Measurements from ENCODE around the gene KRT77.

Gene KRT77

DNA sequence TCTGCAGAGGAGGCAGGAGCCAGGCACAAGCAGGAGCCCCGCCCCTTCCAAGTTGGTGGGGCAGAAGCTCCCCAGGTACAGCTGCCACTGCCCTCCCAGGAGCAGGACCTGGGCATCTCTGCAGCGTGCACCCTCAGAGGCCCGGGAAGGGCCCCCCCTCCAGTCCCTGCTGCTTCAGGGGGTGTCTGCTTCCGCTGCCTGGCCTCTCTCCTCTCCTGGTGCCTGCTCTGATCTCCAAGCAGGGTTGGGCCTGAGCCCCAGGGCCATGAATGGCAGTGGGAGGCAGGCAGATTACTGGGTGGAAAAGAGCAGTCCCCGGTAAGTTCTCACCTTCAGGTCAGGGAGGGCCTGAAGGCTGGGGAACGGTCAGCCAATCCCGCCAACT is 38.9 kb upstream of the KRT77 start:
- no peaks in the 10 kb centered on the region for H3K27me3 ChIP-seq
- peaks cover 0 to 12% (median 0%) of the 10 kb centered on the region in 11 experiments; a peak in 6 of 22 replicates for H4K20me1 ChIP-seq
- no peak overlapping the region for H3K4me3 ChIP-seq
- H3K9ac ChIP-seq = no peak overlapping the region
- no peak overlapping the region for H3K4me2 ChIP-seq
- H3K27ac ChIP-seq = no peak overlapping the region
- 0 out of 20 replicates have a peak, but pooled peaks cover 0 to 4% (median 0%) of the 10 kb centered on the region in 10 experiments for H3K4me1 ChIP-seq
- TF ChIP-seq Cebpa-rat (IDR thresholded peaks at IDR 0.05) = no peak
- H3K36me3 ChIP-seq = no peaks in the 10 kb centered on the region
- H3K9me3 ChIP-seq (replicated peaks in 1 of 11) = no peaks in the 10 kb centered on the region

DNA sequence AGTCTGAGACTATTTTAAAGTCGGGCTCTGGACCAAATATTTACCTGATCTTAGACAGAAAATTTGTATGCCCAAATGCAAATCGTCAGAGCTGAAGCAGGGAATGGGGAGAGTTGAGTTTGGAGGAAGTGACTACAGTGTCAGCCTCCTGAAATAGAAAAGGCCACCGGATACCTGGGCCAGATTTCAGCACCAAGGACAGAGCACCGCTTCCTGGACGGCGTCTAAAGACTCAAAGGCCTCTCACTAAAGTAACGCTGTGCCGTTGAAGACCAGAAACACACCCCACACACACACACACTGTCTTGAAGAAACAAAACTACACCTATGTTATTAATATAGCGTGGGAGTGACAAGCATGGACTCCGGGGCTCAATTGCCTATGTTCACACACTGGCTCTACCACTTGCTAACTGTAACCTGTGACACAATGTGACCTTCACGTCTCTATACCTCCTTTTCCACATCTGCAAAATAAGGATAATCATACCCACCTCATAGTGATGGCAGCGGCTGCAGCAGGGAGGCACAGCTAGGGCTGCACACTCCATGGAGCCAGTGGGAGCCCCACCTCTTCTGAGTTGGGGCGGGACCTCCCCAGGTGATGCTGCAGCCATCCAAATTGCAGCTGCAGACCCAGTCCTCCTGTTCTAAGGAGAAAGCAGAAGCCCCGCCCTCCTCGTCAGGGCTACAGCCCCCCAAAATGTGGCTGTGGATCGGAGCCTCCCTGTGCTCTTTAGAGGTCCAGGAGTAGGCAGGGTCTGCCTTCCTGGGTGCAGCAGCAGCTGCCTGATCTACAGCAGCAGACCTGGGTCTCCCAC is 38.3 kb upstream of the KRT77 start:
- Histone ChIP-seq H3K9ac (no peak overlapping the region), H3K4me2 (no peak overlapping the region), H3K4me1 (0 out of 20 replicates have a peak, but pooled peaks cover 0 to 4% (median 0%) of the 10 kb centered on the region in 10 experiments), H4K20me1 (peaks cover 0 to 12% (median 0%) of the 10 kb centered on the region in 11 experiments; a peak in 6 of 22 replicates), H3K27me3 (no peaks in the 10 kb centered on the region), H3K27ac (no peak overlapping the region), H3K9me3 (replicated peaks in 1 of 11) (no peaks in the 10 kb centered on the region), H3K4me3 (no peak overlapping the region), H3K36me3 (no peaks in the 10 kb centered on the region)
- TF ChIP-seq Cebpa-rat (IDR thresholded peaks at IDR 0.05) = no peak

DNA sequence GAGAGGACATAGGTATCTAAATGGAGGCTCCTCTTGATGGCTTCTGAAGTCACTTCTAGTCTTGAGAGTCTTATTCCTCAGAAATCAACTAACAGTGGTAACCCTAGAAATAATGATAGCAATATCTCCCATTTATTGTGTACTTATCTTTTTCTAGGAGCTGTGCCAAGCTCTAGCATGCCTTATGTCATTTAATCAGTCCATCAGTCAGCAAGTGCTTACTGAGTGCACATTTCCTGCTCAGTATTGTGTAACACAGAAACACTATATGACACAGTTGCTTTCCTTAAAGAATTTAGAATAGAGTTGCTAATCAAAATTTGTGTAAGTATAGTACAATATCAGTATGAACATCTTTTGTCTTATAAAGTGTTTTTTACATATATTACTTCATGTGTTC is 37.3 kb upstream of the KRT77 start:
- Histone ChIP-seq H3K27me3 (no peaks in the 10 kb centered on the region), H3K4me3 (no peak overlapping the region), H3K4me1 (0 out of 20 replicates have a peak, but pooled peaks cover 0 to 4% (median 0%) of the 10 kb centered on the region in 10 experiments), H3K27ac (no peak overlapping the region), H3K4me2 (no peak overlapping the region), H3K9me3 (replicated peaks in 1 of 11) (no peaks in the 10 kb centered on the region), H3K36me3 (no peaks in the 10 kb centered on the region), H3K9ac (no peak overlapping the region), H4K20me1 (peaks cover 0 to 12% (median 0%) of the 10 kb centered on the region in 11 experiments; a peak in 6 of 22 replicates)
- no peak for TF ChIP-seq Cebpa-rat (IDR thresholded peaks at IDR 0.05)

DNA sequence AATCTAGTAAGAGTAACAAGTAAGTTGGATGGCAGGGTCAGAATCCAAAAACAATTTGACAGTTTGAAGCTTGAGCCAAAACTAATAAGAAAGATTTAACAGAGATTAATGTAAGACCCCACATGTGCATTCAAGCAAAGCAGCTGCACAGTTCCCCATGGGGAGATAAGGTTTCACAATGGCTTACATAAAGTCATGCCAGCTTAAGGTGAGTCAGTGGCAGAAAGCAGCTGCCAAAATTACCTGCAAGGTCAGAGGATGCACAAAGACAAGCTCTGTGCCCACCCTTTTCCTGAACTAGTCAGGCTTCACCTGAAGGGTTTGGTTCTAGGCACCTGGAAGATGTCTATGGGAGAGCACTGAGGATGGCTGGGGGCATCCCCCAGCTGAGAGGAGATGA is 36.6 kb upstream of the KRT77 start:
- peaks cover 0 to 12% (median 0%) of the 10 kb centered on the region in 11 experiments; a peak in 6 of 22 replicates for H4K20me1 ChIP-seq
- H3K27me3 ChIP-seq = no peaks in the 10 kb centered on the region
- H3K9me3 ChIP-seq (replicated peaks in 1 of 11) = no peaks in the 10 kb centered on the region
- H3K4me2 ChIP-seq = no peak overlapping the region
- no peak overlapping the region for H3K9ac ChIP-seq
- no peak overlapping the region for H3K4me3 ChIP-seq
- no peaks in the 10 kb centered on the region for H3K36me3 ChIP-seq
- 0 out of 20 replicates have a peak, but pooled peaks cover 0 to 4% (median 0%) of the 10 kb centered on the region in 10 experiments for H3K4me1 ChIP-seq
- TF ChIP-seq Cebpa-rat (IDR thresholded peaks at IDR 0.05) = no peak
- no peak overlapping the region for H3K27ac ChIP-seq

DNA sequence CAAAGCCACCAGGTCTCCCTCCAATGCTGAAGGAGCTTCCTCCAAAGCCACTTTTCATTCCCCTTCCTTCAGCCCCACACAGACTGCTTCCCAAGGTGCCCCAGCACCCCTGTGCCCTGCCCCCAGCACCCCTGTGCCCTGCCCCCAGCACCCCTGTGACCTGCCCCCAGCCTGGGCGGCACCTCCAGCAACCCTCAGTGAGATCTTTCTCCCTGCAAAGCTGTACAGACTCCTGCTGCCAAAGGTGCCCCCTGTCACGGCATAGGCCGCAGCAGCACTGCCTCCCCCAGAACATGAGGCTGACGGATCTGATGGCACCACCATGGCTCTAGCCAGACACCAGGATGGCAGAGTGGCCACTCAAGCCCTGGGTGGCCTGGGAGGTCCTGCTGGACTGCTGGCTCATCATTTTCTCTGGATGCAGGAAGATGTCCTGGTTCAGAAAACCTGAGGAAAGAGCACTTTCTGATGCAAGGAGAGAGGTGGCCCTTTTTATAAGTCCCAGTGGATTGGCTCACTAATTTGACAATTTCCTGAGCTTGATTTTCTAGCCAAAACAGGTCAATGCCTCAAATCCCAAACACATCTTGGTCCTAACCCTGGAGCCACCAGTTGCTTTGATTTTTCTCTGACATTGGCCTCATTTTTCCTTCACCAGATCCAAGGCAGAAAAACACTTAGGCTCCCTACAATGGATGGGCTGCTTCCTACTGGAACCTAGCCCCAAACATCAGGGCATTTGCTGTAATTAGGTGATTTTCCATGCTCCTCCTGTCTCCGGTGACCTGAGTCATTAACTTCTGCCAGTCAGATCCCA is 32.7 kb upstream of the KRT77 start:
- no peak for TF ChIP-seq Cebpa-rat (IDR thresholded peaks at IDR 0.05)
- H3K27me3 ChIP-seq = no peaks in the 10 kb centered on the region
- H3K27ac ChIP-seq = no peak overlapping the region
- H3K4me2 ChIP-seq = no peak overlapping the region
- no peaks in the 10 kb centered on the region for H3K9me3 ChIP-seq (replicated peaks in 1 of 11)
- H3K9ac ChIP-seq = no peak overlapping the region
- H4K20me1 ChIP-seq = no peaks in the 10 kb centered on the region
- H3K4me1 ChIP-seq = 0 out of 20 replicates have a peak, but pooled peaks cover 0 to 4% (median 0%) of the 10 kb centered on the region in 10 experiments
- no peaks in the 10 kb centered on the region for H3K36me3 ChIP-seq
- H3K4me3 ChIP-seq = no peak overlapping the region

DNA sequence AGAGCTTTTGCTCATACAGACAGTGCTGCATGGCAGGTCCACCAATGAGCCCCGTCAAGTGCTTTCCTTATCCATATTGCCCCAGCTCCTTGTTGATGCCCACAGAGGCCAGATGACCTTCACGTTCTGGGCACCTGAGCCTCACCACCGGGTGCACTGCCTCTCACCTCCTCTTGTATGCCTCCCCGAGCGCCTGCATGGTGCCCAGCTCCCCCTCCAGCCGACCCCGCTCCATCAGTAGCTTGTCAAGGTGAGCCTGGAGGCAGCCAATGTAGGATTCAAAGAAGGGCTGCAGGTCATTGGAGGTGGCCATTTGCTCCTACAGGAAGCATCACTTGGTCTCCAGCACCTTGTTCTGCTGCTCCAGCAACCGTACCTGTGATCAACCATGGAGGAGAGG is 31.8 kb upstream of the KRT77 start:
- Histone ChIP-seq H3K4me2 (no peak overlapping the region), H3K27me3 (no peaks in the 10 kb centered on the region), H3K9ac (no peak overlapping the region), H3K9me3 (replicated peaks in 1 of 11) (no peaks in the 10 kb centered on the region), H3K36me3 (no peaks in the 10 kb centered on the region), H3K4me1 (0 out of 20 replicates have a peak, but pooled peaks cover 0 to 3% (median 0%) of the 10 kb centered on the region in 10 experiments), H3K27ac (no peak overlapping the region), H3K4me3 (no peak overlapping the region), H4K20me1 (no peaks in the 10 kb centered on the region)
- TF ChIP-seq Cebpa-rat (IDR thresholded peaks at IDR 0.05) = no peak

DNA sequence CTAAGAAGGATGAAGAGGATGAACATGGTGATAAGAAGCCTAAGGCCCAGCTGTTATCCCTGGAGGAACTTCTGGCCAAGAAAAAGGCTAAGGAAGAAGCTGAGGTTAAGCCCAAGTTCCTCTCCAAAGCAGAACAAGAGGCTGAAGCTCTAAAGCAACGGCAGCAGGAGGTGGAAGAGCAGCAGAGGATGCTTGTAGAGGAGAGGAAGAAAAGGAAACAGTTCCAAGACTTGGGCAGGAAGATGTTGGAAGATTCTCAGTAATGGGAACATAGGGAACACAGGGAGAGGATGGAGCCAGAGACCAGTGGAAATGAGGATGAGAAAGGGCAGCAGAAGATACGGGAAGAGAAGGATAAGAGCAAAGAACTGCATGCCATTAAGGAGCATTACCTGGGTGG is 27.5 kb upstream of the KRT77 start:
- Histone ChIP-seq H3K27me3 (no peaks in the 10 kb centered on the region), H3K9ac (no peak overlapping the region)

DNA sequence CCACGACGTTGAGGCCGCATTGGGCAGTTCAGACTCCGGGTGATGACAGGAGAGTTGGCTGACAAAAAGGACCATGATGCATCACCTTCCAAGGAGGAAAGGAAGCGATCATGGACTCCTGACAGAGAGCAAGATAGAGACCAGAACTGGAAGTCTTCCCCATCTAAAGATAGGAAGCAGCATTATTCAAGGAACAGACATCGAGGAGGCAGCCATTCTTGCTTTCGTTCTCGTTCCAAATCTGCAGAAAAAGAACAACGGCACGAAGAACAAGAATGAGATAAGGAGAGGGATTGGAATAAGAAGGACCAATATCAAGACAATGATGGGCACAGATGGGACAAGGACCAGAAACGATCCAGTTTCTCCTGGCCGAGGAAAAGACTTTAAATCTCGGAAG is 27.1 kb upstream of the KRT77 start:
- Histone ChIP-seq H3K9ac (no peak overlapping the region), H4K20me1 (no peaks in the 10 kb centered on the region), H3K9me3 (replicated peaks in 1 of 11) (no peaks in the 10 kb centered on the region), H3K36me3 (no peaks in the 10 kb centered on the region), H3K27ac (no peak overlapping the region), H3K4me1 (no peaks in the 10 kb centered on the region), H3K4me3 (no peak overlapping the region), H3K27me3 (no peaks in the 10 kb centered on the region), H3K4me2 (no peak overlapping the region)
- no peak for TF ChIP-seq Cebpa-rat (IDR thresholded peaks at IDR 0.05)

More for the DNA sequence above, 27.5 kb upstream of the KRT77 start:
- H3K9me3 ChIP-seq (replicated peaks in 1 of 11) = no peaks in the 10 kb centered on the region
- H3K4me2 ChIP-seq = no peak overlapping the region
- no peak for TF ChIP-seq Cebpa-rat (IDR thresholded peaks at IDR 0.05)
- no peaks in the 10 kb centered on the region for H4K20me1 ChIP-seq
- H3K4me3 ChIP-seq = no peak overlapping the region
- H3K4me1 ChIP-seq = no peaks in the 10 kb centered on the region
- H3K27ac ChIP-seq = no peak overlapping the region
- no peaks in the 10 kb centered on the region for H3K36me3 ChIP-seq

DNA sequence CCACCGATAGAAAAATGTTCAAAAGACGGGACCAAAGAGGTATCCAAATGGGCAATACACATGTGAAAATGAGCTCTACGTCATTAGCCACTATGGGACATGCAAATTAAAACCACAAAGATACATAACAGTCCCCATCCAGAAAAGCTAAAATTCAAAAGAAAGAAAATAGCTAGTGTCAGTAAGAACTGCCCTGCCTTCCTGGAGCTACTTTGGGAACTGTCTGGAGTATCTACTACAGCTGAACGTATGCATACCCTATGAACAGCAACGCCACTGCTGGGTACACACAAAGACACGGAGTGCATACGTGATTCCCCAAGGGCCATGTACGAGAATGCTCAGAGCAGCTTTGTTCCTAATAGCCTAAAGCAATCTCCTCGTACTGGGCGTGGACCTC is 25.8 kb upstream of the KRT77 start:
- Histone ChIP-seq H4K20me1 (no peaks in the 10 kb centered on the region), H3K4me2 (no peak overlapping the region), H3K4me3 (no peak overlapping the region), H3K9me3 (replicated peaks in 1 of 11) (no peaks in the 10 kb centered on the region), H3K27me3 (no peaks in the 10 kb centered on the region), H3K36me3 (no peaks in the 10 kb centered on the region), H3K9ac (no peak overlapping the region), H3K27ac (no peak overlapping the region), H3K4me1 (no peaks in the 10 kb centered on the region)
- no peak for TF ChIP-seq Cebpa-rat (IDR thresholded peaks at IDR 0.05)

All from BLaER1 treated with 17β-estradiol and CSF1 and Interleukin-3, amounts not matched to agents 10 nM and 100 nM (cell line).